Prostate gland (tissue), 2 donors: ENCODE data around the gene CCDC174. TPM values are rescaled to one million over a fixed set of nuclear protein-coding genes. Genes with fewer than 3 reads are reported as not detected.

Experiments
- DNase-seq: peaks from one replicate; pipeline ENCODE4 v3.0.0-alpha.2; 2019; ENCODE audit warnings: low spot score
- H3K27ac ChIP-seq, 2 donors: fragments of 200-600 bp; sonication (generic); 2 replicates each; pipeline ENCODE4 v1.5.1; 2017 to 2019
- H3K27me3 ChIP-seq: fragments of 200-600 bp; sonication (generic); replicated peaks from 2 replicates; pipeline ENCODE4 v1.5.1; 2019; ENCODE audit not compliant: insufficient read depth
- H3K36me3 ChIP-seq, 2 donors: fragments of 200-600 bp; sonication (generic); 1 replicate in 1 of 2; 2 replicates in 1 of 2; pipeline versions ENCODE4 v1.5.1 to v1.8.1; 2017 to 2019
- H3K4me1 ChIP-seq: fragments of 200-600 bp; sonication (generic); replicated peaks from 2 replicates; pipeline ENCODE4 v1.5.1; 2019
- H3K4me3 ChIP-seq, 2 donors: fragments of 200-600 bp; sonication (generic); 2 replicates each; pipeline ENCODE4 v1.5.1; 2017 to 2019
- H3K9me3 ChIP-seq: fragments of 200-600 bp; sonication (generic); 2 replicates; pipeline ENCODE4 v1.5.1; 2017
- POLR2A ChIP-seq: fragments of 450-650 bp; IDR thresholded peaks from one replicate; pipeline ENCODE4 v1.6.1; 2016; ENCODE audit warnings: antibody characterized with exemption, mild to moderate bottlenecking
- POLR2AphosphoS5 ChIP-seq: sonication (generic); formaldehyde crosslinking; IDR thresholded peaks from one replicate; pipeline ENCODE4 v1.6.1; 2017; ENCODE audit warnings: antibody characterized with exemption
- WGBS: methylation state at CpG from one replicate; pipeline ENCODE4 v1.1.5; 2018; 5-methylcytosine and 5-hydroxymethylcytosine counted together
- intact Hi-C: fragments of 100-400 bp; cut with DNase I; formaldehyde crosslinking; loops from one replicate; pipeline ENCODE4 v1.14.2; 2022
- total RNA-seq, 2 donors: library from RNA; depleted of rRNA; stranded (reverse); fragments of >200 nt; gene quantifications; one replicate each; pipeline ENCODE4 v1.1.0, GENCODE V29; 2016
- TF ChIP-seq, protein P1 (sequence below), 4 experiments: fragments of 200-600 bp in 2 of 4; fragments of 450-650 bp in 2 of 4; sonication (generic) in 2 of 4; IDR thresholded peaks; 1 replicate in 3 of 4; 2 replicates in 1 of 4; pipeline ENCODE4 v1.5.1; 2016 to 2019; ENCODE audit warnings: antibody characterized with exemption in 4 of 4, mild to moderate bottlenecking in 2 of 4, moderate library complexity in 2 of 4

CCDC174 gene
- total RNA-seq, 2 donors from 2014 or later = 12.3 to 25.2 TPM

- TF ChIP-seq, protein P1, sequence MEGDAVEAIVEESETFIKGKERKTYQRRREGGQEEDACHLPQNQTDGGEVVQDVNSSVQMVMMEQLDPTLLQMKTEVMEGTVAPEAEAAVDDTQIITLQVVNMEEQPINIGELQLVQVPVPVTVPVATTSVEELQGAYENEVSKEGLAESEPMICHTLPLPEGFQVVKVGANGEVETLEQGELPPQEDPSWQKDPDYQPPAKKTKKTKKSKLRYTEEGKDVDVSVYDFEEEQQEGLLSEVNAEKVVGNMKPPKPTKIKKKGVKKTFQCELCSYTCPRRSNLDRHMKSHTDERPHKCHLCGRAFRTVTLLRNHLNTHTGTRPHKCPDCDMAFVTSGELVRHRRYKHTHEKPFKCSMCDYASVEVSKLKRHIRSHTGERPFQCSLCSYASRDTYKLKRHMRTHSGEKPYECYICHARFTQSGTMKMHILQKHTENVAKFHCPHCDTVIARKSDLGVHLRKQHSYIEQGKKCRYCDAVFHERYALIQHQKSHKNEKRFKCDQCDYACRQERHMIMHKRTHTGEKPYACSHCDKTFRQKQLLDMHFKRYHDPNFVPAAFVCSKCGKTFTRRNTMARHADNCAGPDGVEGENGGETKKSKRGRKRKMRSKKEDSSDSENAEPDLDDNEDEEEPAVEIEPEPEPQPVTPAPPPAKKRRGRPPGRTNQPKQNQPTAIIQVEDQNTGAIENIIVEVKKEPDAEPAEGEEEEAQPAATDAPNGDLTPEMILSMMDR (IDR thresholded peaks at IDR 0.05) = no peak
- TF ChIP-seq POLR2AphosphoS5 (no peak), POLR2A (no peak)
- intact Hi-C loops = no loop called here
- 91% methylated on average over 2 of the region's 2 CpGs for WGBS
- Histone ChIP-seq H3K27me3 (no peaks in the 10 kb centered on the region), H3K27ac (no peak overlapping the region), H3K4me1 (no peaks in the 10 kb centered on the region), H3K9me3 (no peaks in the 10 kb centered on the region), H3K4me3 (no peak overlapping the region), H3K36me3 (peaks cover 16 to 34% of the 10 kb centered on the region in 2 donors)
- DNase-seq = no peak
These were observed 7.4 kb downstream of the CCDC174 start for GRCh38 chr3:14658978-14659377.

DNA sequence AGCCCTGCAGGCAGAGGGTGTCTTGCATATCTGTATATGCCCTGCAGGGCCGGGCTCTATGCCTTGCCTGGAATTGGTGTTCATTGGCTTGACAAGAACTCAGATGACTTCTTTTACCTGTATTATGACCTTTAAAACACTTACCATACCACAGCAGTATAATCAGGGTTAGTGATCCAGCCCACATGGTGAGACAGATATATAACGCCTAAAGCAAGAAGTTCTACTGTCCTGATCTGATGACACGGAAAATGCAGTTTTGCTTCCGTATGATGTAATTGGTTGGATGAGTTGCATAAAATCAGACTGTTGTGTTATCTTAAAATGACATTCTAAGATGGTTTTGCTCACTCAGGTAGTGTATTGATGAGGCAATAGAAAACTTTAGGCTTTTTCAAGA is 9.4 kb downstream of the CCDC174 start:
- H3K36me3 ChIP-seq = peaks cover 21 to 34% of the 10 kb centered on the region in 2 donors
- H3K9me3 ChIP-seq = no peaks in the 10 kb centered on the region
- WGBS = 79% methylated on average over 4 of the region's 4 CpGs
- DNase-seq = no peak
- intact Hi-C loops = no loop called here
- no peak for TF ChIP-seq POLR2A
- TF ChIP-seq, protein P1 (IDR thresholded peaks at IDR 0.05) = no peak
- TF ChIP-seq POLR2AphosphoS5 = no peak
- H3K4me3 ChIP-seq = no peak overlapping the region
- no peak overlapping the region for H3K27ac ChIP-seq
- H3K4me1 ChIP-seq = no peaks in the 10 kb centered on the region
- no peaks in the 10 kb centered on the region for H3K27me3 ChIP-seq

DNA sequence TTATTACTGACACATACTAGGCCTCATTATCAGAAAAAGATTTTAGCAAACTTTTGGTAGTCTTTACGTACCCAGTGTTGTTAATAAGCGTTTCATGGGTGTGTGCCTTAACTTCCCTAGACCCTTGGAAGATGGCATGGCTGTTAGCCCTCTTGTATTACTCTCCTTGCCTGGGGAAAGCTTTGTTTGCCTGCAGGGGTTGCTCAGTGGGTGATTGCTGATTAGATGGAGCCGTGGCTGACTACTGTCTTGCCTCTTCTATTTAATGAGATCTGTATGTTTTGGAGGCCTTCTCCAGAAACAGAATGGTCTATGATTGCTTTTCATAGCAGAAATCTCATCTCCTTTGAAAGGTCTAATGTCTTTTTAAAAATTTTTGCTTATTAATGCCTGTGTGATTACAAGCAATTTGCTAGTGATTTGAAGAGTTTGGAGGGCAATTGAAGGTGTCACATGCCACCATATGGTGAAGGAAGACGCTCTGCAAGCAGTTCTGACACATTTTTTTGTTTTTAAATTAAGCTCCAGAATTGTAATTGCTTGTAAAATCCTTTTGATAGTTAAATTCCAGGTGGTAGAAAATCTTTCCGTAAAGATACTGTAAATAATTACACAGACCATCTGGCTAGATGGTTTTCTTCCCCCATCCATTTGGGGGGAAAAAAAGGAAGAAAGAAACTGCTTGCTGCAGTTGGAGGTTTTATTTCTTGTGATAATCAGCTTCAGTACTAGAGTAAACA is 12.0 kb downstream of the CCDC174 start:
- intact Hi-C loops = no loop called here
- peaks cover 21 to 36% of the 10 kb centered on the region in 2 donors for H3K36me3 ChIP-seq
- H3K27ac ChIP-seq = no peak overlapping the region
- 78% methylated on average over 5 of the region's 5 CpGs for WGBS
- no peak for TF ChIP-seq POLR2A
- TF ChIP-seq, protein P1 (IDR thresholded peaks at IDR 0.05) = no peak
- no peak for TF ChIP-seq POLR2AphosphoS5
- no peaks in the 10 kb centered on the region for H3K9me3 ChIP-seq
- H3K27me3 ChIP-seq = no peaks in the 10 kb centered on the region
- no peaks in the 10 kb centered on the region for H3K4me1 ChIP-seq
- DNase-seq = no peak
- H3K4me3 ChIP-seq = no peak overlapping the region

DNA sequence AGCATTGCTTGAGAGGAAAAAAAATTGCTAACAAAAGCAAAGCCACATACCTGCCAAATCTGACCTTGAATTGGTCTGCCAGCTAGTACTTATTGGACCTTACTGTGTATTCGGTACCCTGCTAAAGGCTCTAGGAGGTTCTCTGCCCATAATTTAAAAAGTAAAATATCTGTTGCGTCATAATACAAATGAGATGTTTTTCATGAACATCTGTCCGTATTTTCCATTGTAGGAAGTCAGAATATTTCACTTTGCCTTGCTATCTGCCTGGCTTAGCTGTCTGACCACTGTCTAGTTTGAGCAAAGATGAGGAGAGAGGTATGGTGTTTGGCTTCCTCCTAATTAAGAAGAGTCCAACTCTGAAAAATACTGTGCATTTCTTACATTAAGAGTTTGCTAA is 12.6 kb downstream of the CCDC174 start:
- no peaks in the 10 kb centered on the region for H3K4me1 ChIP-seq
- TF ChIP-seq POLR2AphosphoS5 = no peak
- TF ChIP-seq, protein P1 (IDR thresholded peaks at IDR 0.05) = no peak
- no peak for TF ChIP-seq POLR2A
- H3K4me3 ChIP-seq = no peak overlapping the region
- WGBS = 91% methylated on average over 3 of the region's 3 CpGs
- H3K27ac ChIP-seq = no peak overlapping the region
- no peak for DNase-seq
- H3K9me3 ChIP-seq = no peaks in the 10 kb centered on the region
- intact Hi-C loops = no loop called here
- H3K36me3 ChIP-seq = peaks cover 19 to 32% of the 10 kb centered on the region in 2 donors
- H3K27me3 ChIP-seq = no peaks in the 10 kb centered on the region

GRCh38 chr3:14672588-14672987 is 21.0 kb downstream of the CCDC174 start:
- TF ChIP-seq, protein P1 (IDR thresholded peaks at IDR 0.05) = no peak
- TF ChIP-seq POLR2A (no peak), POLR2AphosphoS5 (no peak)
- no peak for DNase-seq
- no peak overlapping the region for H3K4me3 ChIP-seq
- H3K27ac ChIP-seq = no peak overlapping the region
- H3K9me3 ChIP-seq = no peaks in the 10 kb centered on the region
- no peaks in the 10 kb centered on the region for H3K4me1 ChIP-seq
- no peaks in the 10 kb centered on the region for H3K27me3 ChIP-seq
- intact Hi-C loops = loop anchor here (2.0 kb wide), 1 partner anchor 108 kb away; no protein-coding TSS in a partner anchor
- 77% methylated on average over 4 of the region's 4 CpGs for WGBS
- H3K36me3 ChIP-seq = peaks cover 11 to 14% of the 10 kb centered on the region in 2 donors
